ENCODE results near the gene SLC16A11. TPM values are rescaled to one million over a fixed set of nuclear protein-coding genes. Genes with fewer than 3 reads are reported as not detected.

Gene SLC16A11
- total RNA-seq, 1 donor from 2014 or later: 3.6 TPM

DNA sequence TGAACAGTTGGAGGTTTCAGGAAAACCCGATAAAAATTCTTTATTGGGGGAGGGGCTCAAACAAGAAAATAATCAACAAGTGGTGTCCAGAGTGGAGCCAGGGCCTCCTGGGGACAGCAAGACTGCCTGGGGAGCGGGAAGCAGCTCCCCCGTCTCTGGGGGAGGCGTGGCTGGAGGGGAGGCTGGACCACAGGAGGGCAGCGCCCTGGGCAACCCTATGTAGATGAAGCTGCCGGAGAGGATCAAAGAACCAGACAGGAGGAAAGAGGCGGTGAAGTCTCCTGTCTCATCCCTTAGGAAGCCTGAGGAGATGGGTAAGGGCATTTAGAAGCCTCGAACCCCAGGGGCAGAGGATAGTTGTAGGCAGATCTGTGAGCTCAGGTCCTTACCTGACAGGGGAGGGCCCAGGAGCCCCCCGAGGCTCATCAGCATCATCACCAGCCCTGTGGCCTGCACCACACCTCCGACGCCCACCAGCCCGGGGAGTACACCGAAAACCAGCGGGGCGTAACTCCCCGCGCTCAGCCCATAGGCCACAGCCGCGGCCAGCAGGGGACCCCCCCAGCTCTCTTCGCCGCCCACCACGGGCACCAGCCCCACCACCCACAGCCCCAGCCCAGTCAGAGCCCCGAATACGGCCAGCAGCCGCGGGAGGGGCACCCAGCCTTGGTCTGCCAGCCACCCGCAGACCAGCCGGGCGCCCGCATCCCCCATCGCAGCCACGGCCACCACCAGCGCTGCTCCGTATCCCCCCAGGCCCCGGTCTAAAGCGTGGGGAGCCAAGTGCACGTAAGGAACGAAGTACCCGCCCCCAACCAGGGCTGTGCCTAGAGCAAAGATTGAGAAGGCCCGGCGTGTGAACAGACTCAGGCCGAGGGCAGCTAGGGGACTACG is 2.0 kb downstream of the SLC16A11 start:
- DNase-seq (peak; percentile 30), ATAC-seq (ENCODE audit: low read depth) (peak; percentile 16)
- TF ChIP-seq, protein P1, sequence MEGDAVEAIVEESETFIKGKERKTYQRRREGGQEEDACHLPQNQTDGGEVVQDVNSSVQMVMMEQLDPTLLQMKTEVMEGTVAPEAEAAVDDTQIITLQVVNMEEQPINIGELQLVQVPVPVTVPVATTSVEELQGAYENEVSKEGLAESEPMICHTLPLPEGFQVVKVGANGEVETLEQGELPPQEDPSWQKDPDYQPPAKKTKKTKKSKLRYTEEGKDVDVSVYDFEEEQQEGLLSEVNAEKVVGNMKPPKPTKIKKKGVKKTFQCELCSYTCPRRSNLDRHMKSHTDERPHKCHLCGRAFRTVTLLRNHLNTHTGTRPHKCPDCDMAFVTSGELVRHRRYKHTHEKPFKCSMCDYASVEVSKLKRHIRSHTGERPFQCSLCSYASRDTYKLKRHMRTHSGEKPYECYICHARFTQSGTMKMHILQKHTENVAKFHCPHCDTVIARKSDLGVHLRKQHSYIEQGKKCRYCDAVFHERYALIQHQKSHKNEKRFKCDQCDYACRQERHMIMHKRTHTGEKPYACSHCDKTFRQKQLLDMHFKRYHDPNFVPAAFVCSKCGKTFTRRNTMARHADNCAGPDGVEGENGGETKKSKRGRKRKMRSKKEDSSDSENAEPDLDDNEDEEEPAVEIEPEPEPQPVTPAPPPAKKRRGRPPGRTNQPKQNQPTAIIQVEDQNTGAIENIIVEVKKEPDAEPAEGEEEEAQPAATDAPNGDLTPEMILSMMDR (IDR thresholded peaks at IDR 0.05): no peak
- peak overlapping the region; percentile 53 for H3K27ac Mint-ChIP-seq
- peaks cover 53% of the 10 kb centered on the region for H3K4me1 Mint-ChIP-seq
- H3K36me3 Mint-ChIP-seq (ENCODE audit: low read depth): no peaks in the 10 kb centered on the region
- intact Hi-C loops (cut with micrococcal nuclease): loop anchor here (10.0 kb wide), 1 partner anchor 543 kb away; the partner anchor contains the start of gene MPDU1
- no peaks in the 10 kb centered on the region for H3K27me3 Mint-ChIP-seq
- H3K9me3 Mint-ChIP-seq: no peaks in the 10 kb centered on the region
- POLR2A ChIA-PET: interaction anchor here (0.6 to 1.9 kb wide), 9 partner anchors 10 to 645 kb away, joined by 3 to 13 read pairs (median 6); partner anchors contain the start of gene TP53
- CTCF ChIA-PET: interaction anchor here (1.0 to 1.3 kb wide), 3 partner anchors 10 to 131 kb away, joined by 3 read pairs; no protein-coding TSS in a partner anchor
- peak overlapping the region; percentile 74 for H3K4me3 Mint-ChIP-seq

DNA sequence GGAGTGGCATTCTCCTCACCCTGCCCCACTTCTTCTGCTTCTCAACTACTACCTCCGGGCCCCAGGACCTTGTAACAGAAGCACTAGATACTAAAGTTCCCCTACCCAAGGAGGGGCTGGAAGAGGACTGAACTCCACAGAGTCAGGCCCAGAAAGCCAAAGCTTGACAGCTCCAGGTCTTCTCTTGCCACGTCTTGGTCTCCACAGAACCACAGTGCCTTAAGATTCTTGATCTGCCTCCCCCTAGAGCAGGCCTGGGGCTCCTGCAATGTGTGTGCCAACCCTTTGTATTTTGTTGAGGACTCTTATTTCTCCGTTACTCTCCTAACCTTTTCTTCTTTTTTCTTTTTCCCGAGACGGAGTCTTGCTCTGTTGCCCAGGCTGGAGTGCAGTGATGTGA is 4.1 kb downstream of the SLC16A11 start:
- Mint-ChIP-seq H3K27ac (peak overlapping the region; percentile 46), H3K9me3 (no peaks in the 10 kb centered on the region), H3K27me3 (no peaks in the 10 kb centered on the region), H3K4me1 (peaks cover 57% of the 10 kb centered on the region), H3K4me3 (no peak overlapping the region), H3K36me3 (ENCODE audit: low read depth) (peaks cover 8% of the 10 kb centered on the region)
- TF ChIP-seq, protein P1 (IDR thresholded peaks at IDR 0.05): no peak
- ChIA-PET CTCF (interaction anchor here (0.6 kb wide), 1 partner anchor 132 kb away, joined by 4 read pairs; no protein-coding TSS in a partner anchor), POLR2A (interaction anchor here (0.6 to 1.7 kb wide), 2 partner anchors 16 to 25 kb away, joined by 4 to 6 read pairs; no protein-coding TSS in a partner anchor)
- DNase-seq (no peak), ATAC-seq (ENCODE audit: low read depth) (no peak)
- intact Hi-C loops (cut with micrococcal nuclease): loop anchor here (10.0 kb wide), 1 partner anchor 545 kb away; the partner anchor contains the start of gene MPDU1

DNA sequence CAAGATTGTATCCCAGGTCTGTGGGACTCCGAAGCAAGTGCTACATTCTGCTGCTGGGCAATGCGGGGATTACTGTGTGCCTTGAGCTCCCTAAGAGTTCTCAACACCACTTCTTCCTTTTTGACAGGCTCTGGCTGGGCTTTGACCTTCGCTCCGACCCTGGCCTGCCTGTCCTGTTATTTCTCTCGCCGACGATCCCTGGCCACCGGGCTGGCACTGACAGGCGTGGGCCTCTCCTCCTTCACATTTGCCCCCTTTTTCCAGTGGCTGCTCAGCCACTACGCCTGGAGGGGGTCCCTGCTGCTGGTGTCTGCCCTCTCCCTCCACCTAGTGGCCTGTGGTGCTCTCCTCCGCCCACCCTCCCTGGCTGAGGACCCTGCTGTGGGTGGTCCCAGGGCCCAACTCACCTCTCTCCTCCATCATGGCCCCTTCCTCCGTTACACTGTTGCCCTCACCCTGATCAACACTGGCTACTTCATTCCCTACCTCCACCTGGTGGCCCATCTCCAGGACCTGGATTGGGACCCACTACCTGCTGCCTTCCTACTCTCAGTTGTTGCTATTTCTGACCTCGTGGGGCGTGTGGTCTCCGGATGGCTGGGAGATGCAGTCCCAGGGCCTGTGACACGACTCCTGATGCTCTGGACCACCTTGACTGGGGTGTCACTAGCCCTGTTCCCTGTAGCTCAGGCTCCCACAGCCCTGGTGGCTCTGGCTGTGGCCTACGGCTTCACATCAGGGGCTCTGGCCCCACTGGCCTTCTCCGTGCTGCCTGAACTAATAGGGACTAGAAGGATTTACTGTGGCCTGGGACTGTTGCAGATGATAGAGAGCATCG is 5.6 kb downstream of the SLC16A11 start:
- Mint-ChIP-seq H3K27ac (no peak overlapping the region), H3K36me3 (ENCODE audit: low read depth) (peaks cover 8% of the 10 kb centered on the region), H3K9me3 (no peaks in the 10 kb centered on the region), H3K4me3 (peak overlapping the region; percentile 46), H3K27me3 (no peaks in the 10 kb centered on the region), H3K4me1 (peaks cover 58% of the 10 kb centered on the region)
- intact Hi-C loops (cut with micrococcal nuclease): no loop called here
- ChIA-PET POLR2A (interaction anchor here (0.6 to 3.9 kb wide), 3 partner anchors 7 to 23 kb away, joined by 3 to 56 read pairs (median 5); partner anchors contain the start of gene SLC16A11), CTCF (no interaction called here)
- no peak for ATAC-seq (ENCODE audit: low read depth)
- TF ChIP-seq, protein P1 (IDR thresholded peaks at IDR 0.05): no peak
- no peak for DNase-seq

DNA sequence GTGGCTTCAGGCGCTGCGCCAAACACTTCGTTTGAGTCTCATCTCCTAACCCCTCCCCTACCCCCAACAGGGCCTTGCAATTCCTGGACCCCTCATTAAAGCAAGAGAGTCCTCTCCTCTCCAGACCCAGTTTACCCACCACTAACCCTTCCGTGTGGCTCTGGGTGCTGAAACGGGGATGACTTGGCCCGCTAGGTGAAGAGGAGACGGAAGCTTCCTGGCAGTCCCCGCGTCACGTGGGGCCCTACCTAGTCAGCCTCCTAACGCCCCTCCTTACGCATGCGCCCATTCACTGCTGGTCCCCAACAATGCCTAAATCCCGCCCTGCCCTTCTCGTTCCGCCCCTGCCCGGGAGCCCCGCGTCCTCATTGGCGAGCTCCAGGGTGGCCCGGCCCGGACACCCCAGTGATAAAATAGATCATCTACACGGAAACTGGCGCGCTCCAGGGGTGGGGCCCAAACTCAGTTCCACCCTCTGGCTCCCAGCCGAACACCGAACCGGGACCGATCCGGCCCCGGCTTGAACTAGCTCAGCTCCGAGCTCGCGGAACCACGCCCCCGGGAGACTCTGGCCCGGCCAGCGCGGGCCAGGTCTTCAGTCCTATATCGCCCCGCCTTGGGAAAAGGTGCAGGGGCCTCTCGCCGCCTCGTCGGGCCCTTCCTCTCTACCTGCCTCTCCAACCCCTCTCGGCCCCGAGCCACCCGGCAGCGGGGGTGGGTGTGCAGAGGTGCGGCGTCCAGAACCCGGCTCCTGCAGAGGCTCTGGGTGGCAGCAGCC is 8.1 kb downstream of the SLC16A11 start, which contains the start of gene SLC16A13:
Gene SLC16A13 (plus strand): TSS at position 425 of the 778 bp plus-strand sequence. CDS start 368 bp downstream, outside the sequence.
- peak; percentile 95 for ATAC-seq (ENCODE audit: low read depth)
- H3K36me3 Mint-ChIP-seq (ENCODE audit: low read depth): peaks cover 8% of the 10 kb centered on the region
- DNase-seq: peak; percentile 92
- POLR2A ChIA-PET: interaction anchor here (0.6 to 3.9 kb wide), 30 partner anchors 8 to 1212 kb away, joined by 3 to 112 read pairs (median 4); partner anchors contain the start of genes ACADVL, BCL6B, CTC1 and CTDNEP1
- no peaks in the 10 kb centered on the region for H3K9me3 Mint-ChIP-seq
- peak within 1 kb of the TSS; percentile 98 for H3K27ac Mint-ChIP-seq
- intact Hi-C loops (cut with micrococcal nuclease): loop anchor here (1.0 kb wide), 3 partner anchors 8 to 21 kb away; a partner anchor contains a TSS
- CTCF ChIA-PET: interaction anchor here (1.0 to 1.2 kb wide), 7 partner anchors 10 to 125 kb away, joined by 3 to 12 read pairs (median 4); no protein-coding TSS in a partner anchor
- TF ChIP-seq, protein P1 (IDR thresholded peaks at IDR 0.05): no peak
- H3K4me3 Mint-ChIP-seq: peak within 1 kb of the TSS; percentile 94
- H3K4me1 Mint-ChIP-seq: peaks cover 42% of the 10 kb centered on the region
- H3K27me3 Mint-ChIP-seq: no peaks in the 10 kb centered on the region
